SK-N-SH (cell line): Measurements from ENCODE around the gene PARK7. TPM values are rescaled to one million over a fixed set of nuclear protein-coding genes. Genes with fewer than 3 reads are reported as not detected.
A peak's percentile ranks its signal among the peaks of the same experiment; 100 is the strongest.

Experiments
- CTCF ChIA-PET: fragments of 300-600, 350-600 bp; formaldehyde crosslinking; extraction: SDS; loops from one replicate; lab custom pipeline; 2021; lab: Yijun Ruan, JAX
- POLR2A ChIA-PET: fragments of 350-600 bp; sonication (Branson Sonifier 250); formaldehyde crosslinking; extraction: SDS; loops from one replicate; lab custom pipeline; 2020; ENCODE audit warnings: antibody characterized with exemption, inconsistent platforms; lab: Yijun Ruan, JAX
- DNase-seq: peaks from one replicate; pipeline ENCODE4 v3.0.0; 2012
- H2AFZ ChIP-seq: fragments of 200-600 bp; sonication (generic); 2 replicates; pipeline ENCODE4 v1.8.1; 2016; ENCODE audit warnings: antibody characterized with exemption, mild to moderate bottlenecking, low read depth
- H3F3A ChIP-seq: fragments of 200-600 bp; sonication (generic); replicated peaks from 2 replicates; pipeline ENCODE3; 2016; ENCODE audit warnings: antibody characterized with exemption, mild to moderate bottlenecking; ENCODE audit not compliant: insufficient read depth
- H3K27ac ChIP-seq, 2 experiments: fragments of 200-500 bp in 1 of 2; fragments of 200-600 bp in 1 of 2; sonication (Bioruptor generic) in 1 of 2; sonication (generic), shearing (Covaris generic) in 1 of 2; 2 replicates each; pipeline versions ENCODE4 v1.5.1 to v1.6.1; 2014 to 2016; ENCODE audit warnings: low read depth in 2 of 2, inconsistent platforms in 1 of 2, low read length in 1 of 2, mild to moderate bottlenecking in 1 of 2, mixed read lengths in 1 of 2
- H3K27me3 ChIP-seq: fragments of 200-600 bp; sonication (generic), shearing (Covaris generic); 2 replicates; pipeline ENCODE4 v1.6.1; 2016; ENCODE audit warnings: mixed run types; ENCODE audit not compliant: insufficient read depth
- H3K36me3 ChIP-seq, 2 experiments: fragments of 200-500 bp in 1 of 2; fragments of 200-600 bp in 1 of 2; sonication (Bioruptor generic) in 1 of 2; sonication (generic) in 1 of 2; replicated peaks in 1 of 2; 2 replicates each; pipeline versions ENCODE3 to v1.5.1; 2014 to 2016; ENCODE audit warnings: low read length in 1 of 2, mild to moderate bottlenecking in 1 of 2; ENCODE audit not compliant: insufficient read depth in 2 of 2, control insufficient read depth in 1 of 2
- H3K4me1 ChIP-seq, 2 experiments: fragments of 200-500 bp in 1 of 2; fragments of 200-600 bp in 1 of 2; sonication (Bioruptor generic) in 1 of 2; sonication (generic), shearing (Covaris generic) in 1 of 2; 2 replicates each; pipeline versions ENCODE4 v1.5.1 to v1.6.1; 2014 to 2016; ENCODE audit warnings: low read depth in 1 of 2, low read length in 1 of 2, mixed run types in 1 of 2; ENCODE audit not compliant: insufficient read depth in 2 of 2, control insufficient read depth in 1 of 2
- H3K4me2 ChIP-seq: fragments of 200-600 bp; sonication (generic), shearing (Covaris generic); 2 replicates; pipeline ENCODE4 v1.6.1; 2017; ENCODE audit warnings: mixed run types
- H3K4me3 ChIP-seq, 2 experiments: fragments of 200-500 bp in 1 of 2; fragments of 200-600 bp in 1 of 2; sonication (Bioruptor generic) in 1 of 2; sonication (generic), shearing (Covaris generic) in 1 of 2; 2 replicates each; pipeline versions ENCODE4 v1.5.1 to v1.8.1; 2014 to 2016; ENCODE audit warnings: low read depth in 2 of 2, inconsistent platforms in 1 of 2, low read length in 1 of 2, mild to moderate bottlenecking in 1 of 2, mixed read lengths in 1 of 2, moderate library complexity in 1 of 2
- H3K79me2 ChIP-seq: fragments of 200-600 bp; sonication (generic); 2 replicates; pipeline ENCODE4 v1.8.1; 2017; ENCODE audit warnings: mild to moderate bottlenecking; ENCODE audit not compliant: insufficient read depth
- H3K9ac ChIP-seq: fragments of 200-600 bp; sonication (generic); 2 replicates; pipeline ENCODE4 v1.6.1; 2017; ENCODE audit warnings: mixed run types
- H3K9me2 ChIP-seq: fragments of 200-600 bp; sonication (generic); 2 replicates; pipeline ENCODE4 v1.6.1; 2017; ENCODE audit warnings: mixed run types
- H3K9me3 ChIP-seq: fragments of 200-600 bp; sonication (generic); 2 replicates; pipeline ENCODE4 v1.6.1; 2017; ENCODE audit warnings: mixed run types, mild to moderate bottlenecking, moderate library complexity
- H4K20me1 ChIP-seq: fragments of 200-600 bp; sonication (generic); 2 replicates; pipeline ENCODE4 v1.6.1; 2017; ENCODE audit warnings: mild to moderate bottlenecking, mixed run types; ENCODE audit not compliant: insufficient read depth
- ELF1 ChIP-seq: IDR thresholded peaks from 2 replicates; pipeline ENCODE4 v1.4.0; 2012
- FOSL2 ChIP-seq: IDR thresholded peaks from 2 replicates; pipeline ENCODE4 v1.4.0; 2012; ENCODE audit warnings: low read depth, mild to moderate bottlenecking, moderate library complexity, borderline replicate concordance
- GATA2 ChIP-seq: sonication (generic); formaldehyde crosslinking; IDR thresholded peaks from 2 replicates; pipeline ENCODE4 v1.5.0; 2020; ENCODE audit warnings: mild to moderate bottlenecking, missing genetic modification reagents
- MEF2A ChIP-seq: IDR thresholded peaks from 2 replicates; pipeline ENCODE4 v1.4.0; 2012; ENCODE audit warnings: low read depth, borderline replicate concordance
- NRF1 ChIP-seq: IDR thresholded peaks from 2 replicates; pipeline ENCODE4 v1.6.1; 2012; ENCODE audit warnings: low read depth, mild to moderate bottlenecking, low read length
- RAD21 ChIP-seq: IDR thresholded peaks from 2 replicates; pipeline ENCODE4 v1.6.1; 2012; ENCODE audit warnings: mild to moderate bottlenecking, low read length
- RXRA ChIP-seq: IDR thresholded peaks from 2 replicates; pipeline ENCODE4 v1.4.0; 2012; ENCODE audit warnings: low read depth, mild to moderate bottlenecking, borderline replicate concordance
- SIN3A ChIP-seq: IDR thresholded peaks from 2 replicates; pipeline ENCODE4 v1.6.1; 2012; ENCODE audit warnings: low read depth, mild to moderate bottlenecking, low read length, moderate library complexity, borderline replicate concordance
- SMC3 ChIP-seq: IDR thresholded peaks from 2 replicates; pipeline ENCODE4 v1.6.1; 2012; ENCODE audit warnings: low read depth, low read length, improper control_type of control experiment
- TAF1 ChIP-seq: IDR thresholded peaks from 2 replicates; pipeline ENCODE4 v1.6.1; 2012; ENCODE audit warnings: low read depth, mild to moderate bottlenecking, low read length, moderate library complexity, borderline replicate concordance
- TCF12 ChIP-seq: IDR thresholded peaks from 2 replicates; pipeline ENCODE4 v1.4.0; 2012
- USF1 ChIP-seq: IDR thresholded peaks from 2 replicates; pipeline ENCODE4 v1.4.0; 2012; ENCODE audit warnings: low read depth, borderline replicate concordance
- WGBS: methylation state at CpG from one replicate; pipeline ENCODE4 v1.1.6; 2017; ENCODE audit warnings: low lambda C conversion rate; 5-methylcytosine and 5-hydroxymethylcytosine counted together
- polyA plus RNA-seq, 3 experiments: library from polyadenylated mRNA; depleted of rRNA; stranded (reverse); fragments of >200 nt; gene quantifications; 2 replicates each; pipeline ENCODE4 v1.2.3, GENCODE V29; 2012
- TF ChIP-seq, protein P1 (sequence below): IDR thresholded peaks from 2 replicates; pipeline ENCODE4 v1.6.1; 2012; ENCODE audit warnings: mild to moderate bottlenecking, low read depth, low read length, moderate library complexity
- TF ChIP-seq, protein P2 (sequence below): fragments of 150-350 bp; IDR thresholded peaks from 2 replicates; pipeline ENCODE4 v1.6.1; 2016; ENCODE audit warnings: mild to moderate bottlenecking, low read depth, low read length
- TF ChIP-seq, protein P3 (sequence below): fragments of 200-600 bp; sonication (generic); IDR thresholded peaks from 2 replicates; pipeline ENCODE4 v1.6.1; 2017; ENCODE audit warnings: antibody characterized with exemption, mild to moderate bottlenecking, moderate library complexity

The PARK7 gene
- polyA plus RNA-seq, 1 of the 3 experiments (the other 2 are of a cell fraction), result 415 TPM

GRCh38 chr1:7956218-7957032 lies 5.1 kb upstream of the PARK7 start:
- Histone ChIP-seq H3K9me2 (no peaks in the 10 kb centered on the region), H3K4me1 (peaks cover 0 to 8% of the 10 kb centered on the region in 2 experiments; a peak in 2 of 4 replicates), H3K4me3 (no peak overlapping the region), H3K27me3 (no peaks in the 10 kb centered on the region), H3K36me3 (no peaks in the 10 kb centered on the region), H3K79me2 (no peaks in the 10 kb centered on the region), H3K4me2 (no peak overlapping the region), H3K9me3 (no peaks in the 10 kb centered on the region), H4K20me1 (no peaks in the 10 kb centered on the region), H2AFZ (no peak overlapping the region), H3F3A (peaks cover 13% of the 10 kb centered on the region), H3K27ac (no peak overlapping the region), H3K9ac (no peak overlapping the region)
- TF ChIP-seq RXRA (no peak), SIN3A (no peak), SMC3 (no peak), ELF1 (no peak), TCF12 (no peak), FOSL2 (no peak)
- TF ChIP-seq, protein P1, sequence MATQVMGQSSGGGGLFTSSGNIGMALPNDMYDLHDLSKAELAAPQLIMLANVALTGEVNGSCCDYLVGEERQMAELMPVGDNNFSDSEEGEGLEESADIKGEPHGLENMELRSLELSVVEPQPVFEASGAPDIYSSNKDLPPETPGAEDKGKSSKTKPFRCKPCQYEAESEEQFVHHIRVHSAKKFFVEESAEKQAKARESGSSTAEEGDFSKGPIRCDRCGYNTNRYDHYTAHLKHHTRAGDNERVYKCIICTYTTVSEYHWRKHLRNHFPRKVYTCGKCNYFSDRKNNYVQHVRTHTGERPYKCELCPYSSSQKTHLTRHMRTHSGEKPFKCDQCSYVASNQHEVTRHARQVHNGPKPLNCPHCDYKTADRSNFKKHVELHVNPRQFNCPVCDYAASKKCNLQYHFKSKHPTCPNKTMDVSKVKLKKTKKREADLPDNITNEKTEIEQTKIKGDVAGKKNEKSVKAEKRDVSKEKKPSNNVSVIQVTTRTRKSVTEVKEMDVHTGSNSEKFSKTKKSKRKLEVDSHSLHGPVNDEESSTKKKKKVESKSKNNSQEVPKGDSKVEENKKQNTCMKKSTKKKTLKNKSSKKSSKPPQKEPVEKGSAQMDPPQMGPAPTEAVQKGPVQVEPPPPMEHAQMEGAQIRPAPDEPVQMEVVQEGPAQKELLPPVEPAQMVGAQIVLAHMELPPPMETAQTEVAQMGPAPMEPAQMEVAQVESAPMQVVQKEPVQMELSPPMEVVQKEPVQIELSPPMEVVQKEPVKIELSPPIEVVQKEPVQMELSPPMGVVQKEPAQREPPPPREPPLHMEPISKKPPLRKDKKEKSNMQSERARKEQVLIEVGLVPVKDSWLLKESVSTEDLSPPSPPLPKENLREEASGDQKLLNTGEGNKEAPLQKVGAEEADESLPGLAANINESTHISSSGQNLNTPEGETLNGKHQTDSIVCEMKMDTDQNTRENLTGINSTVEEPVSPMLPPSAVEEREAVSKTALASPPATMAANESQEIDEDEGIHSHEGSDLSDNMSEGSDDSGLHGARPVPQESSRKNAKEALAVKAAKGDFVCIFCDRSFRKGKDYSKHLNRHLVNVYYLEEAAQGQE, result no peak
- TF ChIP-seq, protein P2, sequence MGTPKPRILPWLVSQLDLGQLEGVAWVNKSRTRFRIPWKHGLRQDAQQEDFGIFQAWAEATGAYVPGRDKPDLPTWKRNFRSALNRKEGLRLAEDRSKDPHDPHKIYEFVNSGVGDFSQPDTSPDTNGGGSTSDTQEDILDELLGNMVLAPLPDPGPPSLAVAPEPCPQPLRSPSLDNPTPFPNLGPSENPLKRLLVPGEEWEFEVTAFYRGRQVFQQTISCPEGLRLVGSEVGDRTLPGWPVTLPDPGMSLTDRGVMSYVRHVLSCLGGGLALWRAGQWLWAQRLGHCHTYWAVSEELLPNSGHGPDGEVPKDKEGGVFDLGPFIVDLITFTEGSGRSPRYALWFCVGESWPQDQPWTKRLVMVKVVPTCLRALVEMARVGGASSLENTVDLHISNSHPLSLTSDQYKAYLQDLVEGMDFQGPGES, result no peak
- 70% methylated on average over 4 of the region's 10 CpGs for WGBS
- DNase-seq, result no peak
- ChIA-PET CTCF (interaction anchor here (1.4 kb wide), 1 partner anchor 19 kb away, joined by 5 read pairs; no protein-coding TSS in a partner anchor), POLR2A (no interaction called here)

DNA sequence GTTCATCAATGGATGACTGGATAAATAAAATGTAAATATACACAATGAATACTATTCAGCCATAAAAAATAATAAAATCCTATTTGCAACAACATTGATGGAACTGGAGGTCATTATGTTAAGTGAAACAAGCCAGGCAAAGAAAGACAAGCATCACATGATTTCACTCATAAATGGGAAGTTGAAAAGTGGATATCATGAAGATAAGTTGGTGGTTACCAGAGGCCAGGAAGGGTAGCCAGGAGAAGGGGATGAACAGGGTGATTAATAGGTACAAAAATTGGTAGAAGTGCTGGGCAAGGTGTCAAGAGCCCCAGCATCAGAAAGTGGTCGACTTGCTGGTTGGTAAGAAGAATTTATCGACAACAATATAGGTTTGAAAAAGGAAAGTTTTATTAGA lies 1.3 kb upstream of the PARK7 start:
- Histone ChIP-seq H3K36me3 (peaks cover 12 to 21% of the 10 kb centered on the region in 2 experiments), H3K27me3 (no peaks in the 10 kb centered on the region), H3K9me3 (no peaks in the 10 kb centered on the region), H3K27ac (no peak overlapping the region), H3K4me3 (peak overlapping the region in 1 of 2 experiments; percentile 75; a peak in 1 of 4 replicates), H3K9me2 (no peaks in the 10 kb centered on the region), H3K4me1 (peaks cover 0 to 4% of the 10 kb centered on the region in 2 experiments; a peak in 2 of 4 replicates), H2AFZ (no peak overlapping the region), H3F3A (peaks cover 17% of the 10 kb centered on the region), H3K79me2 (peaks cover 34% of the 10 kb centered on the region), H3K4me2 (peak overlapping the region; percentile 78; the same call in 1 of the 2 replicates), H4K20me1 (no peaks in the 10 kb centered on the region), H3K9ac (no peak overlapping the region; the same call in 1 of the 2 replicates)
- DNase-seq, result no peak
- WGBS, result 80% methylated on average over 2 of the region's 2 CpGs
- POLR2A ChIA-PET, result no interaction called here
- CTCF ChIA-PET, result no interaction called here
- TF ChIP-seq, protein P3, sequence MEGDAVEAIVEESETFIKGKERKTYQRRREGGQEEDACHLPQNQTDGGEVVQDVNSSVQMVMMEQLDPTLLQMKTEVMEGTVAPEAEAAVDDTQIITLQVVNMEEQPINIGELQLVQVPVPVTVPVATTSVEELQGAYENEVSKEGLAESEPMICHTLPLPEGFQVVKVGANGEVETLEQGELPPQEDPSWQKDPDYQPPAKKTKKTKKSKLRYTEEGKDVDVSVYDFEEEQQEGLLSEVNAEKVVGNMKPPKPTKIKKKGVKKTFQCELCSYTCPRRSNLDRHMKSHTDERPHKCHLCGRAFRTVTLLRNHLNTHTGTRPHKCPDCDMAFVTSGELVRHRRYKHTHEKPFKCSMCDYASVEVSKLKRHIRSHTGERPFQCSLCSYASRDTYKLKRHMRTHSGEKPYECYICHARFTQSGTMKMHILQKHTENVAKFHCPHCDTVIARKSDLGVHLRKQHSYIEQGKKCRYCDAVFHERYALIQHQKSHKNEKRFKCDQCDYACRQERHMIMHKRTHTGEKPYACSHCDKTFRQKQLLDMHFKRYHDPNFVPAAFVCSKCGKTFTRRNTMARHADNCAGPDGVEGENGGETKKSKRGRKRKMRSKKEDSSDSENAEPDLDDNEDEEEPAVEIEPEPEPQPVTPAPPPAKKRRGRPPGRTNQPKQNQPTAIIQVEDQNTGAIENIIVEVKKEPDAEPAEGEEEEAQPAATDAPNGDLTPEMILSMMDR, result no peak
- TF ChIP-seq USF1 (no peak), RAD21 (no peak), NRF1 (no peak), TAF1 (no peak), GATA2 (CRISPR knock-in tag) (no peak), MEF2A (no peak)
- TF ChIP-seq, protein P1, result no peak
